ENCODE results near the gene TBC1D21.

GRCh38 chr15:73924171-73924921 is 51.0 kb downstream of the TBC1D21 start:
- no peak for TF ChIP-seq POLR2A (IDR thresholded peaks at IDR 0.05)
- no peak for TF ChIP-seq CTCF (IDR thresholded peaks at IDR 0.05)
